Ovary (tissue), 9 donors: Measurements from ENCODE around the gene TMEM14C. TPM values are rescaled to one million over a fixed set of nuclear protein-coding genes. Genes with fewer than 3 reads are reported as not detected.

Source experiments
- DNase-seq, 5 donors: peaks; one replicate each; pipeline ENCODE4 v3.0.0-alpha.2; 2019 to 2020
- H3K27ac ChIP-seq, 2 donors: fragments of 200-600 bp; one replicate each; pipeline versions ENCODE4 v1.5.1 to v1.8.0; 2019 to 2022
- H3K27me3 ChIP-seq: fragments of 200-600 bp; one replicate; pipeline ENCODE4 v1.8.0; 2022
- H3K36me3 ChIP-seq: fragments of 200-600 bp; sonication (generic); one replicate; pipeline ENCODE4 v1.5.1; 2019
- H3K4me1 ChIP-seq: one replicate; pipeline ENCODE4 v1.8.1; 2013; ENCODE audit warnings: mild to moderate bottlenecking, moderate library complexity; ENCODE audit not compliant: insufficient read depth
- H3K4me3 ChIP-seq: fragments of 200-600 bp; sonication (generic); one replicate; pipeline ENCODE4 v1.5.1; 2017
- H3K9me3 ChIP-seq, 2 donors: fragments of 200-600 bp in 1 of 2; sonication (generic) in 1 of 2; one replicate each; pipeline versions ENCODE4 v1.5.1 to v1.8.1; 2013 to 2019; ENCODE audit warnings: mild to moderate bottlenecking in 1 of 2, moderate library complexity in 1 of 2
- CTCF ChIP-seq, 3 donors: fragments of 450-650 bp in 2 of 3; fragments of 200-600 bp in 1 of 3; IDR thresholded peaks; one replicate each; pipeline versions ENCODE4 v1.5.1 to v1.8.0; 2016 to 2022; ENCODE audit warnings: antibody characterized with exemption in 3 of 3, mild to moderate bottlenecking in 1 of 3
- EP300 ChIP-seq: sonication (generic); formaldehyde crosslinking; IDR thresholded peaks from one replicate; pipeline ENCODE4 v1.6.1; 2017; ENCODE audit warnings: antibody characterized with exemption
- POLR2A ChIP-seq: fragments of 450-650 bp; IDR thresholded peaks from one replicate; pipeline ENCODE4 v1.6.1; 2017; ENCODE audit warnings: antibody characterized with exemption, mild to moderate bottlenecking, moderate library complexity
- WGBS, 3 donors: extraction: QIAGEN DNeasy Blood & Tissue Kit in 1 of 3; methylation state at CpG; one replicate each; pipeline versions ENCODE4 v1.1.5 to v1.1.7; 2013 to 2017; 5-methylcytosine and 5-hydroxymethylcytosine counted together
- intact Hi-C, 4 donors: fragments of 100-400 bp; cut with DNase I; formaldehyde crosslinking; loops; one replicate each; pipeline versions ENCODE4 v1.11.0 to v1.15.1; 2022 to 2023
- polyA plus RNA-seq, 2 donors: library from polyadenylated mRNA; stranded (reverse); fragments of 200-250 nt in 1 of 2; fragments of 350-450 nt in 1 of 2; fragmentation: Illumina TruSeq in 1 of 2; extraction: RNeasy Lipid Tissue Mini Kit (QIAGEN cat#74804) in 1 of 2; gene quantifications; one replicate each; pipeline ENCODE4 v1.2.3, GENCODE V29; 2013 to 2014
- total RNA-seq, 7 donors: library from RNA; depleted of rRNA in 2 of 7; stranded (reverse); fragments of >200 nt in 2 of 7; fragmentation: NEBNext Ultra II Directional in 3 of 7; extraction: Animal tissue kit (Norgen Biotek cat#: 25700) in 3 of 7; gene quantifications; one replicate each; pipeline versions ENCODE4 v1.1.0 to v1.2.4, GENCODE V29; 2016 to 2023
- donor health status: DM: no; HTN: no; CAD: no; lungs with moderate emphysema.
- donor health status: DM: no; HTN: no; CAD: no.
- donor health status: Bipolar disorder and iron deficiency.
- donor health status: DM: yes; HTN: yes; CAD: no.
- donor health status: DM: no; HTN: no; CAD: no.
- donor health status: DM: yes; HTN: yes; CAD: no.

Gene TMEM14C
- total and polyA plus RNA-seq, 9 donors: 92.8 to 207 (median 101) TPM

DNA sequence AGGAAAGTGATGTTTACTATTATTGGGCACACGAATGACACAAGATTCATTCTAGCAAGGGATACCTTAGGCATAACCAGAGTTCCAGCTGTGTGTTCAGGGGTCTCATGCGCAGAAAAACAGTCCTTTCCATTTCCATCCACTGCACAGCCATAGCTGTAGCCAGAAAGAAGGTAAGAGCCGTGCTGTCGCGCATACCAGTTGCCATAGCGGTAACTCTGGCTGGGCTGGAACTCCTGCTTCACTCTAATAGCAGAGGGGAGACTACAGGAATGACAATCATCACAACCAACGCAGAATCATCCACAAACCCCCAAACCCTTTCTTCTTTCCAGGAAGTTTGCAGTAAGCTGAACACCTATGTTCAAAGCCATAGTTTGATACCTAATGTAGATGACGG, 36.0 kb upstream of the TMEM14C start:
- 75 to 84% (median 76%) methylated on average over 8 of the region's 8 CpGs for WGBS, 3 donors
- H3K4me3 ChIP-seq: no peak overlapping the region
- no peak for DNase-seq
- no peaks in the 10 kb centered on the region for H3K4me1 ChIP-seq
- TF ChIP-seq POLR2A: no peak
- TF ChIP-seq EP300: no peak
- TF ChIP-seq CTCF (IDR thresholded peaks at IDR 0.05): no peak
- H3K27me3 ChIP-seq: no peaks in the 10 kb centered on the region
- intact Hi-C loops: no loop called here
- H3K36me3 ChIP-seq: no peaks in the 10 kb centered on the region
- H3K27ac ChIP-seq: no peak overlapping the region
- no peaks in the 10 kb centered on the region for H3K9me3 ChIP-seq

- TF ChIP-seq EP300 (no peak), CTCF (IDR thresholded peaks at IDR 0.05) (no peak), POLR2A (no peak)
Measured at GRCh38 chr6:10687582-10687981, 35.3 kb upstream of the TMEM14C start.

GRCh38 chr6:10690651-10691445, 32.0 kb upstream of the TMEM14C start:
- WGBS, 3 donors: 56 to 63% (median 58%) methylated on average over 15 of the region's 15 CpGs
- no peak overlapping the region for H3K27ac ChIP-seq
- no peaks in the 10 kb centered on the region for H3K36me3 ChIP-seq
- intact Hi-C loops: loop anchor here in 1 of 4 donors (10.0 kb wide), 1 partner anchor 54 kb away; the partner anchor contains the start of gene TMEM14B
- no peak for DNase-seq
- TF ChIP-seq POLR2A: no peak
- TF ChIP-seq CTCF (IDR thresholded peaks at IDR 0.05): no peak
- TF ChIP-seq EP300: no peak
- no peaks in the 10 kb centered on the region for H3K9me3 ChIP-seq
- no peaks in the 10 kb centered on the region for H3K27me3 ChIP-seq
- H3K4me1 ChIP-seq: peaks cover 7% of the 10 kb centered on the region
- H3K4me3 ChIP-seq: no peak overlapping the region

More at GRCh38 chr6:10687582-10687981, 35.3 kb upstream of the TMEM14C start:
- Histone ChIP-seq H3K36me3 (no peaks in the 10 kb centered on the region), H3K27ac (no peak overlapping the region), H3K4me1 (no peaks in the 10 kb centered on the region), H3K27me3 (no peaks in the 10 kb centered on the region), H3K4me3 (no peak overlapping the region), H3K9me3 (no peaks in the 10 kb centered on the region)
- intact Hi-C loops: no loop called here
- DNase-seq: no peak
- 31 to 35% (median 34%) methylated on average over 6 of the region's 6 CpGs for WGBS, 3 donors

- no peaks in the 10 kb centered on the region for H3K9me3 ChIP-seq
- no peak for DNase-seq
- H3K27me3 ChIP-seq: no peaks in the 10 kb centered on the region
- H3K4me1 ChIP-seq: peaks cover 7% of the 10 kb centered on the region
- WGBS, 3 donors: 90 to 92% (median 91%) methylated on average over 8 of the region's 8 CpGs
- intact Hi-C loops: loop anchor here in 1 of 4 donors (10.0 kb wide), 1 partner anchor 52 kb away; the partner anchor contains the start of gene TMEM14B
- no peaks in the 10 kb centered on the region for H3K36me3 ChIP-seq
- no peak for TF ChIP-seq CTCF (IDR thresholded peaks at IDR 0.05)
- TF ChIP-seq EP300: no peak
- TF ChIP-seq POLR2A: no peak
- no peak overlapping the region for H3K27ac ChIP-seq
- no peak overlapping the region for H3K4me3 ChIP-seq
Measured at GRCh38 chr6:10692965-10693538, 29.8 kb upstream of the TMEM14C start.
